Cardiac fibroblast (primary cell): ENCODE measurements around the gene FMNL2.
"Not testable (repeated sequence)": the region's sequence is repeated elsewhere in the genome, so short reads cannot be mapped to it uniquely, and the experiment has no call there.

Experiments used
- DNase-seq, 2 donors: peaks; one replicate each; pipeline versions ENCODE4 v3.0.0 to v3.0.0-alpha.2; 2010; ENCODE audit warnings: low read depth in 2 of 2
- H3K4me3 ChIP-seq, 2 donors: replicated peaks in 1 of 2; 1 replicate in 1 of 2; 2 replicates in 1 of 2; pipeline ENCODE4 v1.5.1; 2011; ENCODE audit warnings: low read depth in 2 of 2, low read length in 2 of 2, mild to moderate bottlenecking in 2 of 2, moderate library complexity in 1 of 2
- CTCF ChIP-seq: IDR thresholded peaks from one replicate; pipeline ENCODE4 v1.5.1; 2011; ENCODE audit warnings: low read depth, mild to moderate bottlenecking, low read length, inconsistent platforms

FMNL2 gene

DNA sequence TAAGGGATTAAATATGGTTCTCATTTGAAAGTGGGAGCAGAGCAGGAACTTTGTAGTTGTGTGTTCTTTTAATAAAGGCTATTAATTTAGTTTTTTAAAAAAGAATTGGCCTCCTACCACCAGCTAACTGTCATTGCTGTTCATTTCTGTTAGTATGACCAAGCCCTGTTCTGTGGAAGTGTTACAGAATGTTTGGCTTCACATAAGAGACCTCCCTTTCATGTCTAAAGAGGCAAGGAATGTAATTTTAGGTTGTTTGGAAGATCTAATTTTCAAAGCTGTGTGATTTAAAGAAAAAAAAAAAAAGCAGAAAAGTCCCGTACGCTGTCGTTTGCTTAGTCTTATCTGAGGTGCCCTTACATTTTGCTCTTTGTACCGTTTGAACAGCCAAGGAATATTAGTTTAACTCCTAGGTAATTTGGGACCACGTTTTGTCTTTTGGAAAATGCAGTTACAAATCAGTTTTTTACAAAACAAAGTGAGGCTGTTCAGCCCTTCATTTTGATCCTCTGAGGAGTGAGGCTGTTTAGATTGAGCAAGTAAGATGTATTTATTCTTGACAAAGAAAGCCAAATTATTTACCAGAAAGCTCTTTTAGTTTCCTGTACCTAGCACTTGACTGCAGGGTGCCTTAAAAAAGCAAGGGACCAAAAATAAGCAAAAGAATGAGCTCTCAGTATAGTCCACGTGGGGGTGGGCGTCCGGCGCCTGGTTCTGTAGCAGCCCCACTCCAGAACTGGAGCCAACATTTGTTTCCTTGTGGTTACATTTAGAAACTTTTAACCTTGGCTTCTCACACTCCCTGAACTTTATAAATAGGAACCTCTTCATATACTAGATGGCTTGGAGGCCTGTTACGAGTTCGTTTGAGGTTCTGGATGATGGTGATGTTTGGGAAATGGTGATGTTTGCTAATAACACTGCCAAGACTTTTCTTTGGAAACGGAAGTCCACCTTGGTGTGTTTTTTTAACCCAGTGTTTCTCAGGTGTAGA, 136.2 kb downstream of the FMNL2 start:
- DNase-seq = no peak
- no peak for TF ChIP-seq CTCF
- H3K4me3 ChIP-seq = no peak overlapping the region

- no peak for TF ChIP-seq CTCF
- no peak overlapping the region for H3K4me3 ChIP-seq
- DNase-seq = no peak
Observed at GRCh38 chr2:152472481-152472887, 137.5 kb downstream of the FMNL2 start.

DNA sequence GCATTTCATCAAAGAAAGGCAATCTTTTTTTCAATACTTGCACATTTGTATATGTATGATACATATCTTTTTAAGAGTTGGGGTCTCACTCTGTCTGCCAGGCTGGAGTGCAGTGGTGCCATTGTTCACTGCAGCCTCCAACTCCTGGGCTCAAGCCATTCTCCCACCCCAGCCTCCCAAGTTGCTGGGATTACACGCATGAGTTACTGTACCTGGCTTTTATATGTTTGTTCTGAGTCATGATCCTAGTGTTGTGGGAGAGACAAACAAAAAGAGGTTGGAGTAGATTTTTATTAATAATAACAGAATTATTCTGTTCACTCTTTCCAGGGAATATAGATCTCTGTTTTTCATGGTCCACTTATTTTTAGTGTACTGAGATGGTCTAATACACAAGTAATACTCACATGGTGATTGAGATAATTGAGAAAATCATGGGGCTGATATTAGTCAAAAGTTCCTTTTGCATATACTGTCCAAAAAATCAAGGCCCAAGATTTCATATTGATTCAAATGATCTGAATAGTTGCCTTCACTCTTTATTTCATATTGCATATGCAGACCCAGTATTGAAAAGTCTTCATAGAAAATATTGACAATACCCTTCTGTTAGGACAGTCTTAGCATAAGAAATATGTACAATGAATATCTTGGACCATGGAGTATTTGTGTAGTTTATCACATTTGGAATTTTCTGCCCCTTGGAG, 138.3 kb downstream of the FMNL2 start:
- TF ChIP-seq CTCF = no peak
- DNase-seq = no peak
- H3K4me3 ChIP-seq = no peak overlapping the region

DNA sequence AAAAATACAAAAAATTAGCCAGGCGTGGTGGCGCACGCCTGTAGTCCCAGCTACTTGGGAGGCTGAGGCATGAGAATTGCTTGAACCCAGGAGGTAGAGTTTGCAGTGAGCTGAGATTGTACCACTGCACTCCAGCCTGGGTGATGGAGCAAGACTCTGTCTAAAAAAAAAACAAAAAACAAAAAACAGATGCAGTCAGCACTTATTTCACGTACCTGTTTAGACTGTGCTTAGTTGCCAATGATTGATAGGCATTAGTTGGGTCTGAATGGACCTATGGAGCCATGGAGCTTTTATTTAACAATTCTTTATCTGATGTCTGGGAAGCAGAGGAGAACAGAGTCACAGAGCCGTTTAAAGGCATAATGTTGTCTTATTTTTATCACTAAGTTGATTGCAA, 139.5 kb downstream of the FMNL2 start:
- not testable (repeated sequence) for H3K4me3 ChIP-seq, DNase-seq

DNA sequence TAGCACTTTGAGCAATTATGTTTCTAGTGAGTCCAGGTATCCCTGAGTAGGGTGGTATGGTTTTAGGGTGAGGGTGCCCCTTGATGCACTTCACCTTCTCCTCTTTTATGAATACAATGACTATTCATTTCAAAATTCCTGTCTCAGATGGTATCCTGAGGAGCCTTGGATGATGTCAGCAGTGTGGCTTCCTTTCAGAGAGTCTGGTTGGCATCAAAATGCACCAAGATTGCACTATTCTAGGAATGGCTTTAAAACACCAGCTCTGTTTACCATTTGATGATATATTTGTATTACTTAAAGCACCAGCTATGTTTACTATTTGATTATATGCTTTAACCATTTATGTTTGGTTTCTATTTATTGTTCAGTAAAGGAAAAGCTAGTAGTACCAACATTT, 141.0 kb downstream of the FMNL2 start:
- H3K4me3 ChIP-seq = no peak overlapping the region
- DNase-seq = no peak
- no peak for TF ChIP-seq CTCF

DNA sequence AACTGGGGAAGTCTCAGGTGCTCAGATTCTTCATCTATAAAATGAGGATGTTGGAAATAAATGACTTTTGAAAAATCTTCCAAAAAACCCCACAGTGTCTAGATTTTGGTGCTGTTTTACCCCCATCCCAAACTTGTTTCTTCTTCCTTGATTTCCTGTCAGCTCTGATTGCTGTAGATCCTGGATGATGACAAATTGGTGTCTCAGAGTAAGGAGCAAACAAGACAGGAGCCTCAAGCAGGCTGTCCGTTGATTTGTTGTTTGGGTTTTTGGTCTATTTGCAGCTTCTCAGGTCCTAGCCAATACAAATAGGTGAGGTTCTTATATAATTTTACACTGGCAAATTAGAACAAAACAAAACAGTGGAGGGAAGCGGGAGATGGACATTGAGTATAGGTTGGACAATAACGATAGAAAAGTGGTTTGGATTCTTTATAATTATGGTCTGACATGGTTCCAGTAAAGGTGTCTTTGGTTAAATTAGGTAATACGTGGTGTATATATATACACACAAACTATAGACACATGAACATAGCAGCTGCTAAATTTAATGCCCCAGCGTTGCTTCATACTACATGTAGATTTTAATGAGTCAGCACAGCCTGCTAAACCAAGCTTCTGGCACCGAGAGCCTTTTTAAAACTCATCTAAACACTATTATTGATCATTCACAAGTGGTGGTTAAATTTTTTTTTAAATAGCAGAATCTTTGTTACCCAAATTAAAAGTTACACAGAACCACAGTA, 142.5 kb downstream of the FMNL2 start:
- DNase-seq = no peak
- no peak for TF ChIP-seq CTCF
- no peak overlapping the region for H3K4me3 ChIP-seq

DNA sequence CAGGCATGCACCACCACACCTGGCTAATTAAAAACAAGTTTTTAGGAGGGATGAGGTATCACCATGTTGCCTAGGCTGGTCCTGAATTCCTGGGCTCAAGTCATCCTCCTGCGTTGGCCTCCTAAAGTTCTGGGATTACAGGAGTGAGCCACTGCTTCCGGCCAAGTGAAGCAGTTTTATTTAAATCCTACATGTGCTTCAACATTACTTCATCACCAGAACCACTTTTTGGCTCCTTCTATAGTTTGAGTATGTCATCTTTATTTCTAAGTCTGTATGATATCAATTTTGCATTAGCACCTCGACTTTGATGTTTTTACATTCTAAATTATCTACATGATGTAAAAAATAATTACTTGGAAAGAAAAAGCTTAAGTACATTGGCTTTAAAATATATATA, 144.3 kb downstream of the FMNL2 start:
- TF ChIP-seq CTCF = no peak

More for the DNA sequence above, 144.3 kb downstream of the FMNL2 start:
- no peak overlapping the region for H3K4me3 ChIP-seq
- DNase-seq = no peak
